Hematopoietic multipotent progenitor cell treated with erythropoietin and hydrocortisone succinate and interleukin-3 and kit ligand, for 6 days (in vitro differentiated cells): ENCODE measurements around the gene SPATA22.
"Not testable (repeated sequence)": the region's sequence is repeated elsewhere in the genome, so short reads cannot be mapped to it uniquely, and the experiment has no call there.

Experiments used
- DNase-seq: peaks from one replicate; pipeline ENCODE4 v3.0.0-alpha.2; 2015

SPATA22 gene, protein sequence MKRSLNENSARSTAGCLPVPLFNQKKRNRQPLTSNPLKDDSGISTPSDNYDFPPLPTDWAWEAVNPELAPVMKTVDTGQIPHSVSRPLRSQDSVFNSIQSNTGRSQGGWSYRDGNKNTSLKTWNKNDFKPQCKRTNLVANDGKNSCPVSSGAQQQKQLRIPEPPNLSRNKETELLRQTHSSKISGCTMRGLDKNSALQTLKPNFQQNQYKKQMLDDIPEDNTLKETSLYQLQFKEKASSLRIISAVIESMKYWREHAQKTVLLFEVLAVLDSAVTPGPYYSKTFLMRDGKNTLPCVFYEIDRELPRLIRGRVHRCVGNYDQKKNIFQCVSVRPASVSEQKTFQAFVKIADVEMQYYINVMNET

DNA sequence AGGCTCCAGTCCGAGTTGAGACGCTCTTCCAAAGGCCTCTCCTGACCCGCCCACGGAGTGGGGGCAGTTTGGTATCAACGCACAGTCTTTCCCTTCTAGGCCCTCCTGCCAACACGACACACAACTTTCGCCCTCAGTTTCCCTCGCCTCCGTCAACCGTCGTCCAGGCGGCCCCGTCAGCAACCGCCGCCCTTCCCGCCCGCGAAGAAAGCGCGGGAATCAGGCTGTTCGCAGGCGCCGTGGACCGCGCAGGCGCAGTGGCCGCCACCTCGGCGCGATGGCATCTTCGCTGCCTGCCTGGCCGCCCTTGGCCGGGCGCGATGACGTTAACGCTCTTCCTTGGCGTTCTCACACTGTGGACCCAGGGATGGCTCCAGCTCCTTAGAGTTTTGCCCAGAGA, at the start of gene SPATA22:
SPATA22 (minus strand) TSS at position 221 of the 400 bp plus-strand sequence. CDS start 2,494 bp downstream, outside the sequence.
- no peak for DNase-seq

DNA sequence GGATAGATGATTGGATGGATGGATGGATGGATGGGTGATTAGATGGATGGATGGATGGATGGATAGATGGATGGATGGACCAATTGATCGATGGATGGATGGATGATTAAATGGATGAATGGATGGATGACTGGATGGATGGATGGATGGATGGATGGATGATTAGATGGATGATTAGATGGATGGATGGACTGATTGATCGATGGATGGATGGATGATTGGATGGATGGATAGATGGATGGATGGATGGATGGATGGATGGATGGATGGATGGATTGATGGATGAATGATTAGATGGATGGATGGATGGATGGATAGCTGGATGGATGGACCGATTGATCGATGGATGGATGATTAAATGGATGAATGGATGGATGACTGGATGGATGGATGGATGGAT, 47.9 kb upstream of the SPATA22 start:
- not testable (repeated sequence) for DNase-seq

DNA sequence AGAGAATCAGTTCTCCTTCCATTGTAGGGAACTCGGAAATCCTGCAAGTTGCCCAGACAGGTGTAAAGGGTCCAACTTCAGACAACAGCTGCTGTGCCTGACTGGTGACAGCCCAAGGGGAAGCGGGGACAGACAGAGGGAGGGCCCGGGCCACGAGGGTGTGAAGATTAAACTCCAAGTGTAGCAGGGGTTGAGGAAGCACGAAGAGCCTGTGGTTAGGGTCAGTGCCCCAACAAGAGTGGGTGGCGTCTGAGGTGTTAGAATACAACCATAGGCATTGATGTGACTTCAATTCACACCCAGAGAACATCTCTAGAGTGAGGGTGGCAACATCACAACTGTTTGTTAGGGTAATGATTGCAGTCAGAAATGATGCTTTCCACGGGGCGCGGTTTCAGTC, 43.3 kb upstream of the SPATA22 start:
- no peak for DNase-seq

DNA sequence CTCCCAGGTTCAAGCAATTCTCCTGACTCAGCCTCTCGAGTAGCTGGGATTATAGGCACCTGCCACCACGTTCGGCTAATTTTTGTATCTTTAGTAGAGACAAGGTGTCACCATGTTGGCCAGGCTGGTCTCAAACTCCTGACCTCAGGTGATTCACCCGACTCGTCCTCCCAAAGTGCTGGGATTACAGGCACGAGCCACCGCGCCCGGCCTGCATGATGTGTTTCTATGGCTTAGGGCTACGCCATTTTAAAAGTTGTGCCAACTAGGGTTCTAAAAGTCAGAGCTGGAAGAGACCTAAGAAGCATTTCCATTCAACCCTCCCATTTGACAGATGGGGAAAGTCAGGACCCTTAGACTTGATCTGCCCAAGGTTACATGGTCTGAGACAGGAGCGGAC, 42.5 kb upstream of the SPATA22 start:
- not testable (repeated sequence) for DNase-seq

DNA sequence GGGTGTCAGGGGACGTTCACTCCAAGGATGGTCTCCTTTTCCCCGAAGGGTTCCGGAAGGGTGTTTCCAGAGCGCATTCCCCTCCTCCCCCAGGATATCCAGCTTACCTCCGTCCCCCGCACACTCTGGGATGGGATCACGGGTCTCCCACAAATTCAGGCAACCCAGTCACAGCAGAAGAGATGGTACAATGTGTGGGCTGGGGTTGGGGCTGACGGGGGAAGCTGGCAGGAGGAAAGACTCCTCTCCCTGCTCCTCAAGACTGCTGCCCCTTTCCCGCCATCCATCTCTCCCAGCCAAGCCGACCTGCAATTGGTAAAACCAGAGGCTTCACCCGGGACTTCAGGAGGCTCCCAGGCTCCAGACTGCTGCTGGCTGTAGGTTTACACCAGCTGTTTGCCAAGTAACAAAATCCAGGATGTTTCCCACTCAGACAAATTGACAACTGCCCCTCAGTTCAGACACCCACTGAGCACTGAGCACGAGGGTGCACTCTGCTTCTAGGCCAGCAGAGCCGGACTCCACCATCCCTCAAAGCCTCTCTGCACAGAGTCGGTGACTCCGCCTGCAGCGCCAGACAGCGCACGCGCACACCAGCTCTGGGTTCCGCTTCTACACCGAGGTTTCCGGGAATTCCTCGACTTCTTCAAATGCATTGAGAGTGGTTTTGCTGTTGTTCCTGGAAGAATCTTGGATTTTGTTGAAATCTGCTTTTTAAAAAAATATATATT, 41.9 kb upstream of the SPATA22 start:
- no peak for DNase-seq

DNA sequence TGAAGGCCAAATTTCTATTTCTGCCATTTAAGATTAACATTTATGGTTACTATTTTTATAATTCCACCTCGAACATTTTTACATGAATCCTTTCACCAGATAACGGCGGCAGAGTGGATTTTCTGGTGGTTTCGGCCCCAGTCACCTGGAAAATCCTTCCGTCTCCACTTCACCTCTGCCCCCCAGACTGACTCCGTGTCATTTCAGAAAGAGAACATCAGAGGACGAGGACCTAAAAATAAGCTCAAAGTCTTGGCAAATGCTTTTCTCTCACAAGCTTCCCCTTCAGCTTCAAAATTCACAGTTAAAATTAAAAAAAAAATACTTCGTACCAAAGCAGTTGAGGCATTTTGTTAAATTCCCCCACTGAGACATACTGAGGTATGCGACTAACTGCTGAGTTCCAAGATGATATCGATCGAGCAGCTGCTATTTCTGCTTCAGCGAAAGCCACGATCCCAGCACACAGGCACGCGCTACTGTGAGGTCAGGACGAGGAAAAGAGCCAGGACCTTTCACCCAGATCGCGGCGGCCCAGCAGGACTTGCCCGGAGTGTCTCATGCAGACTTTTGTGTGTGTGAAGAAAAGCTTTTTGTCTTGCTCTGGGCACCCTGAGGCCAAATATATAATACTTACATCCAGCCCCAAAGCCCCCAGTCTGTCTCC, 41.0 kb upstream of the SPATA22 start:
- no peak for DNase-seq

DNA sequence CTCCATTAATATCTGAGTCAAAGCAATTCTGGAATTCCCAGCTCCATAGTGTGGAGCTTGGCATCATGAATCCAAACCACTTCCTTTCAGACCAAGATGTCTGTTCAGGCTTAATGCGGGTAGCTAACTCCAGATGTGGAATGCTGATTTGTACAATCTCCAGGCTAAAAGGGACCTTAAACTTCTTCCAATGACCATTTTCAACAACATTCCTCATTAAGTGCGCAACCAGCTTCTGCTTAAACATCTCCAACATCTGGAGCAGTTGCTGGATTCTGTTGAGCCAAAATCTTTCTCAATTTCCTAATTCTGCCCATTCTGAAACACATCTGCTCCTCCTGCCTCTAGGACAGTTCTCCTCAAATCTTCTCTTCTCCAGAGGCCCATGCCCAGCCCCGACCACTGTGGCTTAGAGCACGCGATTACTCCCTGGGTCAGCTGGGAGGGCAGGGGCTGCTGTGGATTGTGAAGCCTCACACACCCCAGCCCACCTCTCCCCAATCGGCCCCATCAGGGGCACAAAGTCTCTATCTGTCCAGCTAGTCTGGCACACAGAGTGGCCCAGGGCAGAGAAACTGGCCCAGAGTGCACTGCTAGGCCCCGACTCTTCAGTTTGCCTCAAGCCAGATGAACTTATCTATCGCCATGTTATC, 40.4 kb upstream of the SPATA22 start:
- no peak for DNase-seq

DNA sequence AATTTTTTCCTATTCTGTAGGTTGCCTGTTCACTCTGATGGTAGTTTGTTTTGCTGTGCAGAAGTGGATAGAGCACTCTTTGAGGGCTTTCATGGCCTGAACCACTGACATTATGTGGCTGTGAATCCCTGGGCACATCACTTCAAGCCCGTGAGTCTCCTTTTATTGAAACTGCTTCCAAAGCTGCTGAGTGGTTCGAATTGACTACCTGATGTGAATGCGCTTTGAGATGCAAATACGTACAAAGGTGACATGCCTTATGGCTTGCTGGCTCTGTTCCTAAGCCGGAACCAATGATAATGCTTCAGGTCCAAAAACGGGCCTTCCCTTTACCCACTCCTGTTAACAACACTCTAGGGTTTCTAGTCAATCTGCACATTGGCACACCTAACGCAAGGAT, 38.5 kb upstream of the SPATA22 start:
- DNase-seq: no peak

DNA sequence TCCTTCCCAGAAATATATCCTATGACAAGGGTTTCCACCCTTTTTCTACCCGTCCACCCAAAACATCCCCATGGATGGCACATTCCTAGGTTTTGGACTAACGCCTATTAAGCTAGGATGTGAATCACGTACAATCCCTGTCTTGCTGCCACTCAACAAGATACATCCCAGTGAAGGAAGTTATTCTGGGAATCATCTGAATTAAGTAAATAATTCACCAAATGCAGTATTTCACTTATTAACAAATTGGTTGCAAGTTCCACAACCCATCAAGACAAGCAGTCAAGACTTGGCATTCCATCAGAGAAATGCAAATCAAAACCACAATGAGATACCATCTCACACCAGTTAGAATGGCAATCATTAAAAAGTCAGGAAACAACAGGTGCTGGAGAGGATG, 36.2 kb upstream of the SPATA22 start:
- DNase-seq: no peak

DNA sequence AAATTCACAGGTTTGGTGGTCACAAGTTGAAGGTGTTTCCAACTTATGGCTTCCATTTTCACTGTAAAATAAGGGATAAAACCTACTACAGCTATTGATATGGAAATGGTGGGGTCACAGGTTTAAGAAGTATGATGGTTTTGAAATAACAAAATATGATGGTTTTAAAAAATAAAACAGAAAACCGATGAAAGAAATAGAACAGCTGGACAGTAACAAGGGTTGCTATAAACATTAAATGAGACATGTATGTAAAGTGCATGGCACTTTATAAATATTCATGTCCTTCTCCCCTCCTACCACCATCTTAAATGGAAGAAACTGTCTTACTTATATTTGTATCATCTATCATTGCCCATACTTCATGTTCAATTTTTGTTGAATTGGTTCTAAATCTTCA, 35.5 kb upstream of the SPATA22 start:
- DNase-seq: no peak

DNA sequence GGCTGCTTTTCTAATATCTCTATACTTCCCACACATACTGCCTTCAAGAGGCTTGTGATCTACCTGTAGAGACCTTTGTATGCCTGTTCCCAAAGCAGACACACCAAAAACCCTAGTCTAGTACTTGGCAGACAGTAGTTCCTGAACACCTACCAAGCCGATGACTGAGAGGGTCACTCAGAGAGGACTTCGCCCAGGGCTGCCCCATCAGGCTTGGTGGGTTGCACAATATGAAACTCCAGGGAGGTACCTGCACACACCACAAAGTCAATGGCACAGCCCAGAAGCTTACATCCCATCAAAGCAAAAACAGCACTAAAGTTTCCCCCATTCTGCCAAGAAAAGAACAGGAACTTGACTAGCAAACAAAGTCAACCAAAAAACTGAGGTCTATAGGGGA, 34.4 kb upstream of the SPATA22 start:
- DNase-seq: no peak

DNA sequence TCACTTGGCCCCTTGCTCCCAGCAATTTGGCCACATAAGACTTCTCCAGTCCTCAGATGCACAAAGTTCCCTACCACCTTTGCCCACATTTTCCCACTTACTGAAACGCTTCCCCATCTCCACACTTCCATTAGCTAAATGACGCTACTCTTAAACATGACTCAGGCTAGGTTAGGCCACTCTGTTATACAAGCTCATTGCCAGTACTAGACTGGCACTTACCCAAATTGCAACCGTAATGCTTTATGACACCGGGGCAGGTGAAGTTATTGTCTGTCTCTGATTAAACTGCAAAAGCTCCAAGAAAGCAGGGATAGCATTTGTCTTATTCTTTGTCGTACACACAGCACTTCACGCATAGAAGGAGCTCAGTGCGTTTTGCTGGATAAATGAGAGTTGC, 33.4 kb upstream of the SPATA22 start:
- DNase-seq: no peak

DNA sequence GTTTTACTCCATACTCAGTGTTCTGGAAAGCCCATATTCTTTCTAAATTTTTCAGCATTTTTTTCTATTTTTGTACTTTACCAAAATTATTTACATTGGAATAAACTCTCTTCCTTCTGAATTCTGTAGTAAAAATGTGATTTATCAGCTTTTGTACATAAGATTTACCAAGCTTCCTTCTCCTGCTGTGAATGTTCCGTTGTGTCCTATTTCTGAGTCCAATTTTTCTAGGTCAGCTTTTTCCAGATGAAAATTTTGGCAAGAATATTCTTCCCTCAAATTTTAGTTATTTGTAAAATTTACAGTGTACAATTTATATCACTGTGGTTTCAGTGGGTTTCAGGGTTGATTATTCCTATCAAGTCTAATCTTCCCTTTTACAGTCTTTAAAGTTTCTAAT, 31.7 kb upstream of the SPATA22 start:
- DNase-seq: no peak

DNA sequence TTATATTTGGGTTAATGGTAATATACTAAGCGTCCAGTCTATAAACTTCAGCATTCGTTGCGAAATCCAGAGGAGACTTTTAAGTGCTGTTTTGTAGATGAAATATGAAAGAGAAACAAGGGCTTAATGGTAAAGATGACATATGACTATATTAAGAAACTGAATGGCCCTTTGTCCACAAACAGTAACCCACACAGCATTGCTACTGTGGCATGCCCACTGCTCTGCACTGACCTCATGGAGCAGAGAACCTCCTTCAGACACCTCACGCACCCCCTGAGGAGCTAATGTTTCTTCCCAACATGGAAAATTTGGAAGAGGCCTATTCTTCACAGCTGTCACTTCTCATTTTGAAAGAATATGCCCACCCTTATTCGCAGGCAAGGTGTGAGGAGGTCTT, 30.8 kb upstream of the SPATA22 start:
- no peak for DNase-seq

DNA sequence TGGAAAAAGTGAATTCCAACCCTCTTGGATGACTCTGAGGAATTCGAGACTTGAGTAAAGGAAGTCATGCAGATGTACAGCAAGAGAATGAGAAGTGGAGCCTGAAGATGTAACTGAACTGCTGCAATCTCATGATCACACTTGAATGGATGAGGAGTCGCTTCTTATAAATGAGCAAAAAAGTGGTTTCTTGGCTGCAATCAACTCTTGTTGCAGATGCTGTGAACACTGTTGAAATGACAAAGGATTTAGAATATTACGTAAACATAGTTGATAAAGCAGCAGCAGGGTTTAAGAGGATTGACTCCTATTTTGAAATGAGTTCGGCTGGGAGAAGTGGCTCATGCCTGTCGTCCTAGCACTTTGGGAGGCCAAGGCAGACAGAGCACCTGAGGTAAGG, 29.7 kb upstream of the SPATA22 start:
- no peak for DNase-seq

DNA sequence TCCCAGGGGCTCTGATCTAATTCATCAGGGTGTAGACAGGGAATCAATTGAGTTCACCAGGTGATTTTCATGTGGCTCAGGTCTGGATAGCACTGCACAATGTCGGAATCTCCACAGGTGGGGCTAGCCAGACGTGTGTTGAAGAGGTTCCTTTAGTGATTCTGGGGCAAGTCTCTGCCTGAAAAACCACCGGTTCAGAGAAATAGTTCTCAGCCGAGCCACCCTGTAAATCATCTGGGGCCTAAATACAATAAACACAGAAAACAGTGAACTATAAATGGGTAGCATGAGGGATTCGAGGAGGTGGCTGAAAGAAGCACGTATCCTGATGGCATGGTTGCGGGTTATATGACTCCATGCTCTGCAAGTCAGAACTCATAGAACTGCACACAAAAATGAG, 25.5 kb upstream of the SPATA22 start:
- no peak for DNase-seq

DNA sequence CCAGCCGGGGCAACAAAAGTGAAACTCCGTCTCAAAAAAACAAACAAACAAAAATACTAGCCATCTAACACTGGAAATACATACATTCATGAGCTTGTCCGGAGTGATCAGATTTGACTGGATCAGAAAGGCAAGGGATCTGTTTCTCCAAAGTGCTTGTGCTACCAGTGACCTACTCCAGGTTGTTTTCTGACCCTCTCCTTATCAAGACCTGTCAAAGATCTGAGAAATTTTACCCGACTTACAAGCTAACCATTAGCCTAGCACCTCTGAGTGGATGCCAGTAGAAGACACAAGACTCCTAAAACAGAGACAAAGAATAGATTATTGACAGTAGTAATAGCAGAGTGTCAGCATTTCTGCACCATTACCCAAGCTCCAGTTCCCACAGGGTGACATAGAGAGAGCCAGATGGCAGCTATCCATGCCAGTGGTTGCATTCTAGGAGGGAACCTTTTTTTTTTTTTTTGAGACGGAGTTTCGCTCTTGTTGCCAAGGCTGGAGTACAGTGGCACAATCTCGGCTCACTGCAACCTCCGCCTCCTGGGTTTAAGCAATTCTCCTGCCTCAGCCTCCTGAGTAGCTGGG, 14.0 kb upstream of the SPATA22 start:
- no peak for DNase-seq

DNA sequence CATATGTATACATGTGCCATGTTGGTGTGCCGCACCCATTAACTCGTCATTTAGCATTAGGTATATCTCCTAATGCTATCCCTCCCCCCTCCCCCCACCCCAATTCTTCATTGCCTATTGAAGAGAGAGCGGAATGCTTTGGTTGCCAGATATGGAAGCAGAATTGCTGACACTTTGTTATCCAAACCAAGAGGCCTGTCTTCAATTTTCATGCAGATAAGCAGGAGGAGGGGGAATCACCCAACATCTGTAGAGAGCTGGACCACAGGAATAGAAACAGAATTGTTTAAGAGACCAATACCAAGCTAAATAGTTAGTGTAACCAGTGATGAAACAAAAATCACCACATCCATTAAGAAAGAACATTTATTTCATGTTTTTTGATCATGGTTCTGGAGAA, 11.2 kb upstream of the SPATA22 start:
- DNase-seq: no peak

DNA sequence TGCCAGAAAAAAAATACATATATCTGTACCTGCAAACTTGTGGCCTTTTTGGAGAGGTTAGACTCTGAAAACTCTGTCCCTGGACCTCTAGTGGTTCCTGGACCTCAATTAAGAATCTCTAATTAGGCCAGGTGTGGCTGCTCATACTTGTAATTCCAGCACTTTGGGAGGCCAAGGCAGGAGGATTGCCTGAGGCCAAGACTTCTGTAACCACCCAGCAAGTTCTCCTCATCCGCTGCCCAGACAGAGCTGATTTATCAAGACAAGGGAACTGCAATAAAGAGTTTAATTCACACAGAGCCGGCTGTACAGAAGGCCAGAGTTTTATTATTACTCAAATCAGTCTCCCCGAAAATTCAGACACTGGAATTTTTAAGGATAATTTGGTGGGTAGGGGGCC, 8.4 kb upstream of the SPATA22 start:
- no peak for DNase-seq

DNA sequence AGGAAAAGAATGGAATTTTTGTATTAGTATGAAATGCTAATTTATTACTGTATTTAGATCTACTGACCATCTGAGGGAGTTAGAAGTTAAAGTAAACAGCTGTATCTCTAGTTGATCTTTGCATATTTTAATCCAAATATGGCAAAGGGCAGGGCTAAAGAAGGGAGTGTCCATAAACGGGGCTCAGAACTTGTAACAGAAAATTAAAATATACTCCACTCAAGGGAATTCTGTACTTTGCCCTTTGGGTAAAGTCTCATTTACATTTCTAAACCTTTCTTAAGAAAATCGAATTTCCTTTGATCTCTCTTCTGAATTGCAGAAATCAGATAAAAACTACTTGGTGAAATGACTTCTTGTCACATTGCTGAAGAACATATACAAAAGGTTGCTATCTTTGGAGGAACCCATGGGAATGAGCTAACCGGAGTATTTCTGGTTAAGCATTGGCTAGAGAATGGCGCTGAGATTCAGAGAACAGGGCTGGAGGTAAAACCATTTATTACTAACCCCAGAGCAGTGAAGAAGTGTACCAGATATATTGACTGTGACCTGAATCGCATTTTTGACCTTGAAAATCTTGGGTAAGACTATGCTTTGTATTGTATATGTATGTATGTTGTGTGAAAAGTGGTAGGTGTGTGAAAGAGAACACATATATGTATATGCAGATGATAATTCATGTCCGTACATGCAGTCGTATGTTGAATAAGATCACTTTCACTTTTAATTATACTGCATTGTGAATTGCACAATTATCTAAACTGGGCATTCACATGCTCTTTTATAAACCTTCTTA, 4.4 kb upstream of the SPATA22 start, which contains the start of gene ASPA:
ASPA (plus strand) TSS at position 186 of the 799 bp plus-strand sequence; CDS start at position 349, 163 bp downstream.
- no peak for DNase-seq

DNA sequence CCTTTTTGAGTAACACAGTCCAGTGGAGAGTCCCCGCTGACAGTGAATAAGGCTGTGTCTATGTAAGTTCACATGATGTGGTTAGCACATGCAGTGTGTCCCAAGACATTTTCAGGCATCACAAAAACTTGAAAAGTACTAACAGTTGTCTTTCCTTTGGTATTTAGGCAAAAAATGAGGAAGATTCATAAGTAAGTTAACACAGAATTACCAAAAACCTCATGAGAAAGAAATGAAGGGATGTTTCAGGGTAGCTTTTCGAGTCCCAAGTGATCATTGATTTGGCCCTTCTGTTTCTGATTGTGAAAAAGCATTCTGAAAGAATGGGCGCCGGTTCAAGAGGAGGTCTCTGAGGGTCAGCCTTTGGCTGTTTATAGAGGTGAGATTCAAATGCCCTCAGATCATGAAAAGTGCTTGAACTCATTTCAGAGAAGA, 3.6 kb upstream of the SPATA22 start:
- no peak for DNase-seq

DNA sequence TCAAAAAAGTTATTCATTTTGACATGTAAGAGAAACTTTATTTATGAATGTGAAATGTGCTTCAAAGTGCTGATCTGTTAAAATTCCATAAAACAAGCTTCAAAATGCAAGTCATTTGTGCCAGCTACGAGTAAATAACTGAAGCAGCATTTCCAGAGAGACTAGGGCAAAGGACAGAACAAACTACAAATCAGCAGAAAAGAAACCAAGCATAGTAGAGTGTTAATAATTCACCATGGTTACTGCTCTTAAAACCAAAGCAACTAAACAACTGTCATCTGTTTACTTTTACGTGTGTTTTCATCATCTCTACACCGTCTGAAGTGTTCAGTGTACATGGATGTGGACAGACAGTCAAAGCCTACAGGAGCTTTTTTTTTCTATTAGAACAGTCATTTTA, 2.6 kb upstream of the SPATA22 start:
- no peak for DNase-seq
